ENCODE results near the gene CELSR3.

The CELSR3 gene

DNA sequence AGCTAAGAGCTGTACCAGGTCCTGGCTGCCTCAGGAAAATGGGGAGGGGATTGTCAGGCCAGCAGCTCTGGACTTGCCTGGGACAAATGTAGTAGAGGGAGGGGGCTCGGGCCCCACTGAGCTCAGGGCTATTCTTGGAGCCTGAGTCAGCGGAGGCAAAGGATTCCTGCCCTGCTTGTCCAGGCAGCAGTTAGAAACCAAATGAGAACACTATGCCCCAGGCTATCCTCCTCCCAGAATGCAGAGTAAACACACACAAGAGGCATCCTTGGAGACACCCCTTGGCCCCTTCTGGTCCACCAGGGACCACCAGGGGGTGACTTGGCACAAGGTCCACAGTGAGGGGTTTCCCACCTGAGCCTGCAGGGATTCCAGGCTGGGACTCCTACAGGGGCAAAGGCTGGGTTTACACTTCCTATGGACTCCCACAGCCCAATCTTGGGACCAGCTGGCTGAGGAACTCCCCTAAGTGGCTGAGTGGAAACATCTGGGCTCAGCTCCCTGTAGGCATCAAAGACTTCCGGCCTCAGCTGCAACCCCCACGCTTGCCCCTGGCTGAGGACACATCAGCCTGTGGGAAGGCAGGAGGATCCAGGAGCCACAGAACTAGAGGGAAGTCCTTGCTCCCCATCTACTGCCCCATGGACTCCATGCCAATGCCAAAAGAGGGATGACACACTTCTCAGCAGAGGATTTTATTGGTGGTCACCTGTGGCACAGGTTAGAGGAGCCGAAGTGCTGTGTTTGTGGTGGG, 64.2 kb downstream of the CELSR3 start:
- DNase-seq: no peak

DNA sequence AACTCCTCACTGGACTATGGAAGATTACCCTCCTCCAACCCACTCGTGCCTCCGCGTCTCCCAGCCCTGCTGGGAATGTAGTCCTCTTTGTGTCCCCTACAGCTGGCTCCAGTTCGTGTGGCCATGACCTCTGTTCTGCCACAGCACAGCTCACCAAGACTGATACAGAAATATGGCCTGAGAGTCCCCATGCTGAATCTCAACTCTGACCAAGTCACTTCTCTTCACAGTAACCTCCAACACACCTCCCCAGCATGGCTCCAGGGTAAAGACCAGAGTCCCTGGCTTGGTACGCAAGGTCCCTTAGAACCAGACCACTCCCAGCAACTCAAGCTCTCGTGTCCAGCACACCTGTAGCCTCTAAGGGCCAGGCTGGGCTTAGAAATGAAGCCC, 65.3 kb downstream of the CELSR3 start:
- DNase-seq: no peak

DNA sequence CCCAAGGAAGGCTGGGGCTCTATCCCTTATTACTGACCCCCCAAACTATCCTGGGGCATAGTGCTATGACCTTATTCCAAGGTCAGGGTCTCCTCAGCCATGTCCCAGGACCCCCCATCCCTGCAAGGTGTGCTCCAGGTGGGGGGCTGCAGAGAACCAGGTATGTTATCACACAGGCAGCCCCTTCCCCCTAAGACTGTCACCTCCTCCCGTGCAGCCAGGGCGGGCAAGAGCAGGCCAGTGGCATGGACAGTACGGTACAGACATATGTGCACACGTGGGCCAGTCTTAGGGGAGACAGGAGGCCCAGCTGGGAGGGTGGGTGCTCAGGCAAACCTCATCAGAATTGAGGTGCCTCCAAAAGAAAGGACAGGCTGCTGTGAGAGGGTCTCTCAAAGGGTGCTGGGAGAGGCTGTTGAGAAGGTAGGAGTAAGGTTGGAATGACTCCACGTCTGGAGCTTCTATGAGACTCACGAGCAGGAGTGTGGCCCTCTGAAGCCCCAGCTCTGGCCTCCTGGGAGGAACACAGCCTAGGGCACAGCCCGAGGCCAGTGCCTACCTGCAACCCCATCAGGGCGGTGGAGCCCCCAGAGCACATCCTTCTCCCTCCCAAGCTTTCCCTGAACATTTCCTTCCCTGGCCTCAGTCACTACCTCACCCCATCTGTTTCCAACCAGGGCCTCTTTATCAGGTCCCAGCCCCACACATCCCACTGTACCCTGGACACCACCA, 65.8 kb downstream of the CELSR3 start:
- DNase-seq: no peak

DNA sequence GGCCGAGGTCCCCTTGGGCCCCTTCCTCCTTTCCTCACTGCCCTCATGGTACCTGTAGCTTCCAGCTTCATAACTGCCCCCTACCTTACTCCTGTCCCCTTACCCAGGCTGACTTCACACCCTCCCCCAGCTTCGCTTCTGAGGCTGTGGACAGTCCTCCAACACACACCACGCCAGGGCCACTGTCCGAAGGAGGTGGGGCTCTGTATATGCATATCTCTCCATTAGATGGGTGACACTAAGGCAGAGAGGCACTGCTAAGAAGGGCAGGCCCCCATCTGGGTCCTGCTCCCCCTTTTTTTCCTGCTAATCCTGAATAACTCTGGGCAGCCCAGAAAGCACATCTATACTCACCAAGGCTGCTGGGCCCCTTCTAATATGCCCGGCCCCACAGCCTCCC, 66.5 kb downstream of the CELSR3 start:
- no peak for DNase-seq

GRCh38 chr3:48595526-48596121, 67.1 kb downstream of the CELSR3 start:
- no peak for DNase-seq

GRCh38 chr3:48595075-48595525, 67.6 kb downstream of the CELSR3 start, which contains the start of gene COL7A1:
COL7A1 (minus strand) TSS chr3:48595329; CDS start chr3:48595159, 170 bp downstream.
- DNase-seq: no peak

DNA sequence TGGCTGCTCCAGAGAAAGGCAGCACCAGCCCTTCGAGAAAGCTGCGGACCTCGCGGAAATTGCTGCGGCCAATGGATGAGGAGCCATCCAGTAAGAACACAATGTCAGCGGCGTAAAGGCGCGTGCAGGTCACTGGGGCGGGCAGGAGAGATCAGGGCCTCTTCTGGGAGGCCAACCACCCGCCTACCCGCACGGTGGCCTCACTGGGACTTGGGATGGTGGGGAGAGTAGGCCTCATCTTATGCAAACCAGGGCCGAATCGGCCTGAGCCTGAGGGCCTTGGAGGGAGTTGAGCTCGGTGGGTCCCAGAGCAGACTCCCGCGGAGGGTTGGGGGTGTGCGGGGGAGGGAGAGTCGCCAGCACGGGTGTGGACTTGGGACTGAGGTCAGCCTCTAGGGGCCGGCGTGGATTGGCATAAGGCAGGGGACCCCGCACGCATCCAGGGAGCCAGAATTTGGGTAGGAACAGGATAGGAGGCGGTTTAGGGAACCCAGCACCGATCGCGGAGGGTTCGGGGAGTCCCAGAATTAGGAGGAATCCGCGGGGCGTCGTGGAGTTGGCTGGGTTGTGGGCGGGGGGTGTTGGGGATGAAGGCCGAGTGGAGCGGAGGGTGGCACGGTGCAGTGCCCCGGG, 68.2 kb downstream of the CELSR3 start:
- DNase-seq: no peak

GRCh38 chr3:48593337-48593736, 69.3 kb downstream of the CELSR3 start:
- DNase-seq: no peak

DNA sequence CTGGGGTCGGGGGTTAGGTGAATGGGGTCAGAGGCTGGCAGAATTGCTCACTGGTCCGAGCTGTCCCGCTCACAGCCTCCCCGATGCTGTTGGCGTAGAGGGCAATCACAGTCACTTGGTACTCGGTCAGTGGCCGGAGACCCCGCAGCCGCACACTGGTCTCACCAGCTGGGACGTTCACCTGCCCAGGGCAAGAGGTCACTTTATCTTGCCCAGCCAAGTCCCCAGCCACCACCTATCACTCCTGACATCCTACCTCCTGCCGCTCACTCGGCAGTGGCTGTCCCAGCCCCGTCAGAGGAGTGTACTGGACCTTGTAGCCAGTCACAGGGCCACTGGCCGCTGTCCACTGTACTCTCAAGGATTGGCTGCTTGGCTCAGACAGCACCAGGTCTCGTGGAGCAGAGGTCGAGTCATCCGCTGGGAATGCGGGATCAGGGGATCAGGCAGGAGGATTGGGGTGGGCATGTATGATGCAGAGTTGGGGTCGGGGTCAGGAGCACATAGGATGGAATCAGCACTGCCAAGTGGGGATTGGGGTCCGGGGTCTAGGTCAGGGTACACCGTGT, 70.1 kb downstream of the CELSR3 start:
- no peak for DNase-seq

DNA sequence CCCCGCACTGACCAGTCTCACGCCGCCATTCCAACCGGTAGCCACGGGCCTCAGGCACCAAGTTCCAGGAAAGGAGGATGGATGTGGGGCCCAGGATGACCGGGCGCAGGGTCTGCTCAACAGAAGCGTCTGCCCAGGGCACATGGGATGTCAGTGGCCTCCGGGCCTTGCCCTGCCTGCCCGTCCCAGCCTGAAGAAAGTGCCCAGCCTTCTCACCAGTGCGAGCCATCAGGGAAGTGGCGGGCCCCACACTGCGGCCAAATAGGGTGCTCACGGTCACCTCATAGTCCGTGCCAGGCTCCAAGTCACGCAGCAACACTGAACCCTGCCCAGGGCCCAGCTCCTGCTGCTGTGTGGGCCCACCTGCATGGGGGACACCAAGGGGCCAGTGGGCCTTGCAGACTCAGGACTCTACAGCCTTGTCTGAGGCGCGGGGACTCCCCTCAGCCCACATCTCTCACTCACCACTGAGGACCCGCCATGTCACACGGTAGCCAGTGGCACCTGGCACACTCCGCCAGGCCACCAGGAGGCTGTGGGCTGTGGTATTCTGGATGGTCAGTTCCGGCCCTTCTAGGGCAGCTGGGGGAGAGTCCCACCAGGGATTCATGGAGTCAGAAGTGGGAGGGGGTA, 70.7 kb downstream of the CELSR3 start:
- no peak for DNase-seq

DNA sequence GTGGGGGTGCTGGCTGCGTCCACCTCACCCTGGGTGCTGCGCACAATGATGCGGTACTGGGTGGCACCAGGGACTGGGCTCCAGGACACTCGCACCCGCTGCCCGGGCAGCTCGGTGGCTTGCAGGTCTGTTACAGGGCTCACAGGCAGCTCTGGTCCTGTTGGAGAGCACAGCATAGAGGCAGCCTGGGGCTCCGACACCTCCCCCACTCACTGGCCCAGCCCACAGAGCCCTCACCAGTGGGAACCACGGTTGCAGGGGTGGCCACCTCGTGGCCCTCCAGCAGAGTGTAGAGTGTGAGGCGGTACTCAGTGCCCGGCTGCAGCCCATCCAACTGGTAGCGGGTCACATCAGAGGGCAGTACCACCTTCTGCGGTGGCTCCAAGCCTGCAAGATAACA, 71.2 kb downstream of the CELSR3 start:
- no peak for DNase-seq

- no peak for DNase-seq
Measured at GRCh38 chr3:48588230-48588629, 74.5 kb downstream of the CELSR3 start.

GRCh38 chr3:48587686-48588085, 75.0 kb downstream of the CELSR3 start:
- DNase-seq: no peak

Measured in activated naive CD4-positive, alpha-beta T cell treated with anti-CD3 and anti-CD28 coated beads, Interleukin-2, amount 50 U/mL, for 16 hours (primary cell).